WI38 (cell line): ENCODE data around the gene NAALADL2.

Source experiments
- H3K4me3 ChIP-seq: 2 replicates; pipeline ENCODE4 v1.5.1; 2011; ENCODE audit warnings: low read depth, mild to moderate bottlenecking, control low read depth, low read length
- CTCF ChIP-seq: IDR thresholded peaks from 2 replicates; pipeline ENCODE4 v1.5.1; 2012; ENCODE audit warnings: low read depth, mild to moderate bottlenecking, control low read depth, low read length

Gene NAALADL2

GRCh38 chr3:175179055-175179454 is 319.9 kb downstream of the NAALADL2 start:
- no peak for TF ChIP-seq CTCF
- no peak overlapping the region for H3K4me3 ChIP-seq

GRCh38 chr3:175184392-175184791 is 325.3 kb downstream of the NAALADL2 start:
- TF ChIP-seq CTCF, result no peak
- no peak overlapping the region for H3K4me3 ChIP-seq

- TF ChIP-seq CTCF, result no peak
- H3K4me3 ChIP-seq, result no peak overlapping the region
Observed at GRCh38 chr3:175185903-175186302, 326.8 kb downstream of the NAALADL2 start.

DNA sequence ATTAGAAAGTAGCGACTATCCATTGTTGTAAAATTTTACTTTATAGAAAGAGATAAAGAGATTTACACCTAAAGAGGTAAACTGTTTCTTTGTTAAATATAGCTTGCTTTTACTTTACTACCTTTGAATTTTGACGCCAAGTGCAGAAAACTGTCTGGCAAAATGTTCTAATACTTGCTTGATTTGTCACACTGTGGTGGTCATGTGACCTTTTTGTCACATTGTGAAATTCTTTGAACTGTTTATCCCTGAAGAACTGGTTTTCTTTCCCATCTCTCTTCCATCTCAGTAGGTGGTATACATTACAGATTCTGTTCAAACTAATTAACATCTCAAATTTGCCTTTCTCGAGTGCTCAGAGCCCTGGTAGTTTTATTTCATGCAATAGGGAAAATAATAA is 327.4 kb downstream of the NAALADL2 start:
- H3K4me3 ChIP-seq, result no peak overlapping the region
- TF ChIP-seq CTCF, result no peak

DNA sequence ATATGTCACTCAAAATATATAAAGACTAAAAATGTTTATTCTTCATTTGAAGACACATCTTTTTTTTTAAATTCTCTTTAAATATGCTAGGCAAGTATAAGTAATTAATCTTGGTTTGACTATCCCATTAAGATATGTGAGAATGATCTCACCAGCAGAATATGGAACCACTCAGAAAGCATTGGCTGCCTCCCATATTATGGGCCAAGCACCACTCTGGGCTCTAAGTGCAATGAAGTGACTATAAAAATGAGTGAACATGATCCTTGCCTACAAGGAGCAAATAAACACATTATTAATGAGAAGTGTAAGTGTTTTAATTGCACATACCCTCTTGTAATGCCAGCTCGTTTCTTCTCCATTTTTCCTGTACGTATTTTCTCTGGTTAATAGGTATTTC is 328.5 kb downstream of the NAALADL2 start:
- no peak overlapping the region for H3K4me3 ChIP-seq
- TF ChIP-seq CTCF, result no peak

DNA sequence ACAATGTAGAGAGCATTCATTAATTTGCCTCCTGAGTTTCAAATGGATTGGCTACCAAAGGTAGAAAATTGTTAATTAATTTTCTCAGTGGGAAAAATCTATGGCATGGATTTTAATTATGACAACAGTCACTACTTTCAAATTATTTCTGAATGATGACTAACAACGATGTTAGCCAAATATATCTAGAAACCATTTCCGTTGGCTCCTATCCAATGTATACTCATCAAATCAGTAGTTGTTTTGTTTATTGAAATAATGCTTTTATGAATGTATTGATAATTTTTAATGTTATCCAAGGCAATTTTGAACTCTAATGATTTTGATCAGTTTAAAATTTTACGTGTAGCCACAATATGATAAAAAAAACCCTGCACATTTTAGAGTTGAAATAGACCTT is 333.4 kb downstream of the NAALADL2 start:
- H3K4me3 ChIP-seq, result no peak overlapping the region
- TF ChIP-seq CTCF, result no peak

DNA sequence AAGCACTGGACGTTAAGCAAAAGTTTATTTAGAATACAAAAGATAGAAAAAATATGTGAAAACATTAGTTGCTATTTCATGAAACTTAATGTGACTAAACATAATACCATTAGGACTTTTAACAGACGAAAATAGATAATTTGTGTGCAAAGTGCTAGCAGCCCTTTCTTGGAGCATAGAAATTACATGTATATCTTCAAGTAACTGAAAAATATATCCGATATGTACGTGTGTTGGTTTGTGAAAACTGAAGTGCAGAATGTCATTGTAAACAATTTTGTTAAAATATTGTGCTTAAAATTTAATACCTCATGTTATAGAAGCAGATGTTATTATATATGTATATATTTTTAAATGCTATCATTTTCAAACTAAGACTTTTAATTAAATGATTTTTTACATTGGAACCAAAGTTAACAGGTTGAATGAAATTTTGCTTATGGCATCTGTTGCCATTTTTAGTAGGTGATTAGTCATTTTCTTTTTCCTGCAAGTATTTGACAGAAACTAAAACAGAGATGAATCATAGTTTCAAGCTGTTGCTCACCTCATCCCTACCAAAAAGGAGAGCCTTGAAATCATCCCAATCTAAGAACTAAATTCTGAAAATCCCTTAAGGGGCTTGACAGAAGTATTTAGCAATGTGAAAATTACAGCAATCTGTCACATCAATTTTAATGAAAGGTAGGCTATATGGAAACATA is 334.8 kb downstream of the NAALADL2 start:
- H3K4me3 ChIP-seq, result no peak overlapping the region
- TF ChIP-seq CTCF, result no peak
